GM12878 (cell line): ENCODE data around the gene TIMP3. TPM values are rescaled to one million over a fixed set of nuclear protein-coding genes. Genes with fewer than 3 reads are reported as not detected.

Experiments used
- ATAC-seq: fragments of 200-7000 bp; cut with Tn5 transposase; 3 replicates; pipeline ENCODE4 v1.9.1; 2020; ENCODE audit warnings: mild to moderate bottlenecking, moderate library complexity
- BruUV-seq: library from RNA; stranded (reverse); fragments of 400-500 nt; replicated peaks from 2 replicates; lab custom pipeline; 2021; lab: Mats Ljungman, UMichigan
- CTCF ChIA-PET: fragments of 300-600 bp; sonication (Branson Sonifier 250); formaldehyde crosslinking; extraction: SDS; loops from one replicate; lab custom pipeline; 2021; ENCODE audit warnings: inconsistent platforms; lab: Yijun Ruan, JAX
- POLR2A ChIA-PET: fragments of 350-600 bp; formaldehyde crosslinking; extraction: SDS; loops from one replicate; lab custom pipeline; 2021; ENCODE audit warnings: inconsistent platforms; lab: Charles Lee
- RAD21 ChIA-PET: fragments of 300-600 bp; sonication (Branson Sonifier 250); formaldehyde crosslinking; loops from one replicate; lab custom pipeline; 2023; ENCODE audit warnings: antibody characterized with exemption; ENCODE audit not compliant: unreplicated experiment; lab: Charles Lee
- SMC1A ChIA-PET: fragments of 300-600 bp; sonication (Branson Sonifier 250); formaldehyde crosslinking; loops from one replicate; lab custom pipeline; 2023; ENCODE audit not compliant: unreplicated experiment, uncharacterized antibody; lab: Charles Lee
- DNase-seq: peaks from one replicate; pipeline ENCODE4 v3.0.0-alpha.2; 2011; ENCODE audit warnings: low read depth, low spot score
- FAIRE-seq: peaks from 3 replicates; lab custom pipeline; 2011; peaks lifted over from hg19 to GRCh38; lab: Jason Lieb, UNC
- H2AFZ ChIP-seq: 2 replicates; pipeline ENCODE4 v1.6.0; 2011; ENCODE audit warnings: low read depth, low read length, control low read depth; ENCODE audit not compliant: control insufficient read depth
- H3K27ac ChIP-seq: 2 replicates; pipeline ENCODE4 v1.5.1; 2011; ENCODE audit warnings: control low read depth; ENCODE audit not compliant: control insufficient read depth, insufficient read depth
- H3K27me3 ChIP-seq, 2 experiments: replicated peaks in 1 of 2; 2 replicates each; pipeline versions ENCODE4 v1.6.0 to v1.6.1; 2011; ENCODE audit warnings: low read length in 1 of 2; ENCODE audit not compliant: control insufficient read depth in 2 of 2, insufficient read depth in 2 of 2
- H3K36me3 ChIP-seq, 2 experiments: 2 replicates each; pipeline ENCODE4 v1.5.1; 2011; ENCODE audit warnings: low read length in 1 of 2; ENCODE audit not compliant: control insufficient read depth in 2 of 2, insufficient read depth in 2 of 2
- H3K4me1 ChIP-seq: 2 replicates; pipeline ENCODE4 v1.6.1; 2011; ENCODE audit warnings: mild to moderate bottlenecking, low read length, moderate library complexity, mixed read lengths; ENCODE audit not compliant: control insufficient read depth, insufficient read depth
- H3K4me2 ChIP-seq: 2 replicates; pipeline ENCODE4 v1.6.0; 2011; ENCODE audit warnings: control low read depth; ENCODE audit not compliant: control insufficient read depth, insufficient read depth
- H3K4me3 ChIP-seq: fragments of 200-600 bp; sonication (generic); 2 replicates; pipeline ENCODE4 v1.5.1; 2016
- H3K79me2 ChIP-seq: 2 replicates; pipeline ENCODE4 v1.6.0; 2011; ENCODE audit warnings: low read length; ENCODE audit not compliant: control insufficient read depth, insufficient read depth
- H3K9ac ChIP-seq: 2 replicates; pipeline ENCODE4 v1.8.0; 2011; ENCODE audit warnings: low read length, control low read depth, mixed read lengths; ENCODE audit not compliant: control insufficient read depth, insufficient read depth
- H3K9me3 ChIP-seq: replicated peaks from 3 replicates; pipeline ENCODE4 v1.5.1; 2011; ENCODE audit warnings: mild to moderate bottlenecking, low read length; ENCODE audit not compliant: control insufficient read depth, insufficient read depth
- H4K20me1 ChIP-seq: 2 replicates; pipeline ENCODE4 v1.6.0; 2011; ENCODE audit not compliant: control insufficient read depth, insufficient read depth
- BHLHE40 ChIP-seq, 2 experiments: fragments of 450-650 bp in 1 of 2; IDR thresholded peaks; 2 replicates each; pipeline ENCODE4 v1.6.1; 2011 to 2017; ENCODE audit warnings: low read depth in 2 of 2, borderline replicate concordance in 1 of 2, improper control_type of control experiment in 1 of 2, low read length in 1 of 2, mild to moderate bottlenecking in 1 of 2
- CREB1 ChIP-seq: IDR thresholded peaks from 2 replicates; pipeline ENCODE4 v1.6.1; 2012; ENCODE audit warnings: low read depth, mild to moderate bottlenecking, inconsistent platforms
- KLF5 ChIP-seq: fragments of 450-650 bp; IDR thresholded peaks from 2 replicates; pipeline ENCODE4 v1.6.1; 2014; ENCODE audit warnings: mild to moderate bottlenecking; ENCODE audit not compliant: partially characterized antibody
- NFIC ChIP-seq: IDR thresholded peaks from 2 replicates; pipeline ENCODE4 v1.6.1; 2012; ENCODE audit warnings: low read depth, mild to moderate bottlenecking, inconsistent platforms, low read length, moderate library complexity
- PAX5 ChIP-seq: IDR thresholded peaks from 2 replicates; pipeline ENCODE4 v1.6.1; 2011; ENCODE audit warnings: low read depth, low read length, borderline replicate concordance
- POU2F2 ChIP-seq: IDR thresholded peaks from 3 replicates; pipeline ENCODE4 v1.6.1; 2011; ENCODE audit warnings: low read depth, mild to moderate bottlenecking, low read length, borderline replicate concordance
- RBBP5 ChIP-seq: fragments of 200-600 bp; sonication (generic); conservative IDR thresholded peaks from 2 replicates; pipeline ENCODE4 v1.6.1; 2016
- SIX5 ChIP-seq: IDR thresholded peaks from 2 replicates; pipeline ENCODE4 v1.6.1; 2011; ENCODE audit warnings: mild to moderate bottlenecking, low read depth, low read length, moderate library complexity; ENCODE audit not compliant: severe bottlenecking
- SMAD1 ChIP-seq: fragments of 450-650 bp; IDR thresholded peaks from 2 replicates; pipeline ENCODE4 v1.6.1; 2018; ENCODE audit warnings: mild to moderate bottlenecking, low read depth; ENCODE audit not compliant: partially characterized antibody
- SREBF2 ChIP-seq: IDR thresholded peaks from 2 replicates; pipeline ENCODE4 v1.6.1; 2012; ENCODE audit warnings: mild to moderate bottlenecking, low read length
- ZZZ3 ChIP-seq: IDR thresholded peaks from 2 replicates; pipeline ENCODE4 v1.6.1; 2011; ENCODE audit warnings: low read depth; ENCODE audit not compliant: control insufficient read depth, insufficient read length
- WGBS: methylation state at CpG from one replicate; pipeline ENCODE4 v1.1.6; 2016; ENCODE audit warnings: low lambda C conversion rate; ENCODE audit not compliant: insufficient replicate concordance, insufficient coverage; ENCODE audit errors: missing lambda C conversion rate; 5-methylcytosine and 5-hydroxymethylcytosine counted together
- in situ Hi-C: fragments of 300-500 bp; cut with MboI; formaldehyde crosslinking; loops from 9 replicates; pipeline ENCODE4 v1.14.3; 2018; ENCODE audit warnings: mixed read lengths
- intact Hi-C: fragments of 100-400 bp; cut with micrococcal nuclease; formaldehyde crosslinking; loops from one replicate; pipeline ENCODE4 v1.14.2; 2022; ENCODE audit not compliant: unreplicated experiment
- polyA plus RNA-seq, 11 experiments: library from polyadenylated mRNA; depleted of rRNA in 4 of 11; unstranded in 6 of 11; stranded (reverse) in 5 of 11; fragments of >200 nt; fragmentation: Nextera tagmentation in 4 of 11; fragmentation: Illumina TruSeq in 1 of 11; extraction: Ambion mirVana in 4 of 11; extraction: Trizol in 1 of 11; gene quantifications; 1 replicate in 1 of 11; 2 replicates in 10 of 11; pipeline versions ENCODE4 v1.2.1 to v1.2.3, GENCODE V29; 2011 to 2016; ENCODE audit warnings: inconsistent platforms in 2 of 11, missing spikeins in 2 of 11, low read depth in 1 of 11
- total RNA-seq, 4 experiments: library from RNA; depleted of rRNA in 3 of 4; stranded (reverse); fragments of >200 nt in 3 of 4; fragmentation: Illumina TruSeq in 1 of 4; extraction: Trizol in 1 of 4; gene quantifications; 2 replicates each; pipeline versions ENCODE4 v1.2.1 to v1.2.3, GENCODE V29; 2013 to 2021
- TF ChIP-seq, protein P1 (sequence below): fragments of 150-350 bp; IDR thresholded peaks from 2 replicates; pipeline ENCODE4 v1.6.1; 2016; ENCODE audit warnings: low read depth, low read length

Gene TIMP3
- total and polyA plus RNA-seq, 10 of the 15 experiments (the other 5 are each of a cell fraction or from before 2014, with no cell fraction given): 0.01 to 0.74 (median 0.27) TPM; not detected in 5

DNA sequence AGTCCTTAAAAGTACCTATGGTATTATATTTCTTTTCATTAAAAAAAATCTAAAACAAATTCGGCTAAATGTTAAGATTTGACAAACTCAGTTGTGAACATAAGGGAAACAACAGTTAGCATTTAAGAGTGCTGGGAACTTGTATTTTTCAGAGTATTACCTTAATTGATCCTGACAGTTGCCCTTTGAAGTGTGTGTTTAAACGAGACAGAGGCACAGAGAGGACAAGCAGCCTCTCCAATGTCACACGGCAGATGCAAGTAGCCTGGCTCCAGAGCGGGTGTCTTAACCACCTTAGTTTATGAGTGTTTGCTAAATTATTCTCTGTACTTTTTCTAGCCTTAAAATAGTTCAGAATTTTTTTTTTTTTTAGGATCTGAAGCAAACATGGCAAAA, 80.9 kb downstream of the TIMP3 start:
- no peak for DNase-seq
- Histone ChIP-seq H3K4me2 (no peak overlapping the region), H2AFZ (no peak overlapping the region), H4K20me1 (no peaks in the 10 kb centered on the region), H3K27me3 (no peaks in the 10 kb centered on the region; a peak in 2 of 4 replicates), H3K9ac (no peak overlapping the region), H3K9me3 (no peaks in the 10 kb centered on the region), H3K79me2 (no peaks in the 10 kb centered on the region), H3K36me3 (no peaks in the 10 kb centered on the region), H3K27ac (no peak overlapping the region), H3K4me3 (no peak overlapping the region), H3K4me1 (no peaks in the 10 kb centered on the region)
- no peak for FAIRE-seq
- intact Hi-C loops (no loop called here), in situ Hi-C loops (no loop called here)
- ATAC-seq: no peak
- WGBS: 70% methylated on average over 4 of the region's 4 CpGs
- RAD21 ChIA-PET: no interaction called here
- CTCF ChIA-PET: no interaction called here
- no TSS peak for BruUV-seq
- POLR2A ChIA-PET: no interaction called here
- TF ChIP-seq ZZZ3: no peak
- TF ChIP-seq SIX5: no peak
- no peak for TF ChIP-seq PAX5
- no peak for TF ChIP-seq SMAD1
- no peak for TF ChIP-seq CREB1
- TF ChIP-seq BHLHE40 (IDR thresholded peaks at IDR 0.05; ENCODE audit: borderline replicate concordance in 1 of 2, low read depth in 2 of 2, low read length in 1 of 2): no peak
- TF ChIP-seq, protein P1, sequence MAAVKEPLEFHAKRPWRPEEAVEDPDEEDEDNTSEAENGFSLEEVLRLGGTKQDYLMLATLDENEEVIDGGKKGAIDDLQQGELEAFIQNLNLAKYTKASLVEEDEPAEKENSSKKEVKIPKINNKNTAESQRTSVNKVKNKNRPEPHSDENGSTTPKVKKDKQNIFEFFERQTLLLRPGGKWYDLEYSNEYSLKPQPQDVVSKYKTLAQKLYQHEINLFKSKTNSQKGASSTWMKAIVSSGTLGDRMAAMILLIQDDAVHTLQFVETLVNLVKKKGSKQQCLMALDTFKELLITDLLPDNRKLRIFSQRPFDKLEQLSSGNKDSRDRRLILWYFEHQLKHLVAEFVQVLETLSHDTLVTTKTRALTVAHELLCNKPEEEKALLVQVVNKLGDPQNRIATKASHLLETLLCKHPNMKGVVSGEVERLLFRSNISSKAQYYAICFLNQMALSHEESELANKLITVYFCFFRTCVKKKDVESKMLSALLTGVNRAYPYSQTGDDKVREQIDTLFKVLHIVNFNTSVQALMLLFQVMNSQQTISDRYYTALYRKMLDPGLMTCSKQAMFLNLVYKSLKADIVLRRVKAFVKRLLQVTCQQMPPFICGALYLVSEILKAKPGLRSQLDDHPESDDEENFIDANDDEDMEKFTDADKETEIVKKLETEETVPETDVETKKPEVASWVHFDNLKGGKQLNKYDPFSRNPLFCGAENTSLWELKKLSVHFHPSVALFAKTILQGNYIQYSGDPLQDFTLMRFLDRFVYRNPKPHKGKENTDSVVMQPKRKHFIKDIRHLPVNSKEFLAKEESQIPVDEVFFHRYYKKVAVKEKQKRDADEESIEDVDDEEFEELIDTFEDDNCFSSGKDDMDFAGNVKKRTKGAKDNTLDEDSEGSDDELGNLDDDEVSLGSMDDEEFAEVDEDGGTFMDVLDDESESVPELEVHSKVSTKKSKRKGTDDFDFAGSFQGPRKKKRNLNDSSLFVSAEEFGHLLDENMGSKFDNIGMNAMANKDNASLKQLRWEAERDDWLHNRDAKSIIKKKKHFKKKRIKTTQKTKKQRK: no peak
- TF ChIP-seq NFIC: no peak
- TF ChIP-seq SREBF2: no peak
- no peak for TF ChIP-seq POU2F2
- no peak for TF ChIP-seq RBBP5
- TF ChIP-seq KLF5: no peak
- SMC1A ChIA-PET: no interaction called here
